ENCODE data around the gene TRPM3. TPM values are rescaled to one million over a fixed set of nuclear protein-coding genes. Genes with fewer than 3 reads are reported as not detected.

The TRPM3 gene
- total RNA-seq, 1 experiment from 2014 or later, result 0.26 TPM

GRCh38 chr9:70888471-70888870 lies 232.9 kb downstream of the TRPM3 start:
- TF ChIP-seq EZH2 (IDR thresholded peaks at IDR 0.05; ENCODE audit: low read depth) (no peak), CTCF (conservative IDR thresholded peaks at IDR 0.05) (no peak)
- Histone ChIP-seq H3K4me1 (replicated peaks; ENCODE audit: insufficient read depth) (no peaks in the 10 kb centered on the region), H3K27me3 (ENCODE audit: insufficient read depth, low read depth) (no peaks in the 10 kb centered on the region), H3K4me3 (no peak overlapping the region), H3F3A (ENCODE audit: insufficient read depth, low read depth) (no peaks in the 10 kb centered on the region), H3K9me3 (ENCODE audit: insufficient read depth, low read depth) (no peaks in the 10 kb centered on the region), H2AFZ (no peak overlapping the region), H3K9me2 (ENCODE audit: insufficient read depth) (no peaks in the 10 kb centered on the region), H3K36me3 (ENCODE audit: low read depth) (no peaks in the 10 kb centered on the region), H3K27ac (no peak overlapping the region), H3K4me2 (no peak overlapping the region), H3K79me2 (ENCODE audit: low read depth) (no peaks in the 10 kb centered on the region), H4K20me1 (ENCODE audit: insufficient read depth) (no peaks in the 10 kb centered on the region)
- ChIA-PET CTCF (no interaction called here), POLR2A (ENCODE audit: unreplicated experiment) (no interaction called here)
- BruUV-seq (replicated peaks), result no TSS peak
- no peak for DNase-seq
- intact Hi-C loops (cut with micrococcal nuclease; ENCODE audit: unreplicated experiment), result no loop called here

- POLR2A ChIA-PET (ENCODE audit: unreplicated experiment), result no interaction called here
- H3K4me3 ChIP-seq, result no peak overlapping the region
- TF ChIP-seq CTCF (conservative IDR thresholded peaks at IDR 0.05) (no peak), EZH2 (IDR thresholded peaks at IDR 0.05; ENCODE audit: low read depth) (no peak)
- no TSS peak for BruUV-seq (replicated peaks)
- no peaks in the 10 kb centered on the region for H3K4me1 ChIP-seq (replicated peaks; ENCODE audit: insufficient read depth)
- no peaks in the 10 kb centered on the region for H3K79me2 ChIP-seq (ENCODE audit: low read depth)
- no peaks in the 10 kb centered on the region for H3F3A ChIP-seq (ENCODE audit: insufficient read depth, low read depth)
- H2AFZ ChIP-seq, result no peak overlapping the region
- no peak overlapping the region for H3K27ac ChIP-seq
- no peak for DNase-seq
- no peaks in the 10 kb centered on the region for H3K27me3 ChIP-seq (ENCODE audit: insufficient read depth, low read depth)
- CTCF ChIA-PET, result no interaction called here
- no peak overlapping the region for H3K4me2 ChIP-seq
- H3K9me2 ChIP-seq (ENCODE audit: insufficient read depth), result no peaks in the 10 kb centered on the region
- no peaks in the 10 kb centered on the region for H4K20me1 ChIP-seq (ENCODE audit: insufficient read depth)
- no peaks in the 10 kb centered on the region for H3K36me3 ChIP-seq (ENCODE audit: low read depth)
- intact Hi-C loops (cut with micrococcal nuclease; ENCODE audit: unreplicated experiment), result no loop called here
- no peaks in the 10 kb centered on the region for H3K9me3 ChIP-seq (ENCODE audit: insufficient read depth, low read depth)
These were observed 233.6 kb downstream of the TRPM3 start for GRCh38 chr9:70887826-70888225.

DNA sequence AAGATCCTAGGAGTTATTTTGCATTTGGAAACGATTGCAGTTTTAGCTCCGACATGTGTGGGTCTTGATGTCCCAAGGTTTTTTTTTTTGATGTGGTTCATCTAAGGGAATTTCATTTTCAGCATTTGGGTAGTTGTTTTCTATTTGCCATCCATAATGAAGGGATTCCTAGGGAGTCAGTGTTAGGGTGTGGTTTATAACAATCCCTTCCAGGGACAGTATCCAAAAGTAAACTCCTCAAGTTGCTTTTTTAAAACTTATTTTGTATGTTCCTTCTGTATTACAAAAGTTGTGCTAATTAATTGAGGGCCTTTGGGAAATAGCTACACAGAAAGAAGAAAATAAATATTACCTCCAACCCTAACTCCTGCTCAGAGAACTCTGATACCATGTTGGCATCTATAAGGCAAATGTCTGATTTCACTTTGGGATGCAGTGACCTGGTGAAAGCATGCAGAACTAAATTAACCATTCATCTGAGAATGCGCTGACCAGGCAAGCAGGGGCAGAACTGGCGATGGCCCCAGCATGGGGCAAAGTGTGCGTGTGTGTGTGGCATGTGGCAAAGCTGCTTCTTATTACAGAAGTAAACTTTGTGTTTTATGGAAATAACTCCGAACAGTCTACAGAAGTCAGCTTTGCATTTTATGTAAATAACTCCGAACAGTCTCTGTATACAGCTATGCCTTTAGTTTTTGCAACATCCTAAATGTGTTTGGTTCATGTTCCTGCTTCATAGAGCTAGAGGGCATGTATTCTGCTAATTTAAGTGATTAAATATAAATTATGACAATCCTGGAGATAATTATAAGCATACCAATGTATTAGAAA lies 237.2 kb downstream of the TRPM3 start:
- H4K20me1 ChIP-seq (ENCODE audit: insufficient read depth), result no peaks in the 10 kb centered on the region
- no peaks in the 10 kb centered on the region for H3K79me2 ChIP-seq (ENCODE audit: low read depth)
- no peak for TF ChIP-seq CTCF (conservative IDR thresholded peaks at IDR 0.05)
- TF ChIP-seq EZH2 (IDR thresholded peaks at IDR 0.05; ENCODE audit: low read depth), result no peak
- H2AFZ ChIP-seq, result no peak overlapping the region
- ChIA-PET CTCF (no interaction called here), POLR2A (ENCODE audit: unreplicated experiment) (no interaction called here)
- no TSS peak for BruUV-seq (replicated peaks)
- no peak overlapping the region for H3K27ac ChIP-seq
- H3K4me1 ChIP-seq (replicated peaks; ENCODE audit: insufficient read depth), result no peaks in the 10 kb centered on the region
- H3K9me3 ChIP-seq (ENCODE audit: insufficient read depth, low read depth), result no peaks in the 10 kb centered on the region
- intact Hi-C loops (cut with micrococcal nuclease; ENCODE audit: unreplicated experiment), result no loop called here
- no peaks in the 10 kb centered on the region for H3F3A ChIP-seq (ENCODE audit: insufficient read depth, low read depth)
- H3K36me3 ChIP-seq (ENCODE audit: low read depth), result no peaks in the 10 kb centered on the region
- H3K4me3 ChIP-seq, result no peak overlapping the region
- H3K27me3 ChIP-seq (ENCODE audit: insufficient read depth, low read depth), result no peaks in the 10 kb centered on the region
- H3K9me2 ChIP-seq (ENCODE audit: insufficient read depth), result no peaks in the 10 kb centered on the region
- no peak for DNase-seq
- H3K4me2 ChIP-seq, result no peak overlapping the region
